ENCODE measurements around the gene OR56B1. TPM values are rescaled to one million over a fixed set of nuclear protein-coding genes. Genes with fewer than 3 reads are reported as not detected.
A peak's percentile ranks its signal among the peaks of the same experiment; 100 is the strongest.
"Not testable (repeated sequence)": the region's sequence is repeated elsewhere in the genome, so short reads cannot be mapped to it uniquely, and the experiment has no call there.

Gene OR56B1
- total RNA-seq, 2 experiments from 2014 or later = 0.14 to 0.17 TPM

GRCh38 chr11:5690216-5690615, 46.0 kb upstream of the OR56B1 start:
- H3K4me1 Mint-ChIP-seq (ENCODE audit: low read depth) = peaks cover 66% of the 10 kb centered on the region
- H3K27me3 Mint-ChIP-seq = no peaks in the 10 kb centered on the region
- TF ChIP-seq, protein P1, sequence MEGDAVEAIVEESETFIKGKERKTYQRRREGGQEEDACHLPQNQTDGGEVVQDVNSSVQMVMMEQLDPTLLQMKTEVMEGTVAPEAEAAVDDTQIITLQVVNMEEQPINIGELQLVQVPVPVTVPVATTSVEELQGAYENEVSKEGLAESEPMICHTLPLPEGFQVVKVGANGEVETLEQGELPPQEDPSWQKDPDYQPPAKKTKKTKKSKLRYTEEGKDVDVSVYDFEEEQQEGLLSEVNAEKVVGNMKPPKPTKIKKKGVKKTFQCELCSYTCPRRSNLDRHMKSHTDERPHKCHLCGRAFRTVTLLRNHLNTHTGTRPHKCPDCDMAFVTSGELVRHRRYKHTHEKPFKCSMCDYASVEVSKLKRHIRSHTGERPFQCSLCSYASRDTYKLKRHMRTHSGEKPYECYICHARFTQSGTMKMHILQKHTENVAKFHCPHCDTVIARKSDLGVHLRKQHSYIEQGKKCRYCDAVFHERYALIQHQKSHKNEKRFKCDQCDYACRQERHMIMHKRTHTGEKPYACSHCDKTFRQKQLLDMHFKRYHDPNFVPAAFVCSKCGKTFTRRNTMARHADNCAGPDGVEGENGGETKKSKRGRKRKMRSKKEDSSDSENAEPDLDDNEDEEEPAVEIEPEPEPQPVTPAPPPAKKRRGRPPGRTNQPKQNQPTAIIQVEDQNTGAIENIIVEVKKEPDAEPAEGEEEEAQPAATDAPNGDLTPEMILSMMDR (IDR thresholded peaks at IDR 0.05) = no peak
- DNase-seq = peak in 2 of 14 experiments; percentile 13 to 15
- Histone ChIP-seq H3K36me3 (ENCODE audit: insufficient read depth, low read length) (peaks cover 11% of the 10 kb centered on the region), H3K4me3 (ENCODE audit: low read length) (peak overlapping the region; percentile 72), H3K27ac (ENCODE audit: low read depth in 1 of 2, low read length in 2 of 2) (peak overlapping the region; percentile 77 to 78), H3K27me3 (ENCODE audit: control insufficient read depth in 1 of 2, insufficient read depth in 2 of 2, low read length in 2 of 2) (no peaks in the 10 kb centered on the region), H3K9me3 (ENCODE audit: control insufficient read depth in 1 of 2, insufficient read depth in 1 of 2, low read length in 2 of 2) (no peaks in the 10 kb centered on the region), H3K4me1 (ENCODE audit: insufficient read depth, low read length) (peaks cover 44% of the 10 kb centered on the region)
- H3K36me3 Mint-ChIP-seq (ENCODE audit: low read depth) = peaks cover 48% of the 10 kb centered on the region
- H3K4me3 Mint-ChIP-seq = peak overlapping the region; percentile 92
- ATAC-seq (ENCODE audit: poor library complexity) = no peak
- ChIA-PET CTCF (no interaction called here), POLR2A (interaction anchor here (0.9 to 2.5 kb wide), 10 partner anchors 8 to 792 kb away, joined by 3 to 19 read pairs (median 5); partner anchors contain the start of genes ARFIP2, TIMM10B and TRIM34)
- H3K27ac Mint-ChIP-seq = peak overlapping the region; percentile 91
- intact Hi-C loops (cut with DNase I, micrococcal nuclease) = loop anchor here (10.0 kb wide), 3 partner anchors 545 to 1085 kb away; partner anchors contain the start of genes CNGA4 (in 1 of the 2), FHIP1B (in 1 of the 2) and TRIM68 (in 1 of the 2)
- H3K9me3 Mint-ChIP-seq = no peaks in the 10 kb centered on the region

DNA sequence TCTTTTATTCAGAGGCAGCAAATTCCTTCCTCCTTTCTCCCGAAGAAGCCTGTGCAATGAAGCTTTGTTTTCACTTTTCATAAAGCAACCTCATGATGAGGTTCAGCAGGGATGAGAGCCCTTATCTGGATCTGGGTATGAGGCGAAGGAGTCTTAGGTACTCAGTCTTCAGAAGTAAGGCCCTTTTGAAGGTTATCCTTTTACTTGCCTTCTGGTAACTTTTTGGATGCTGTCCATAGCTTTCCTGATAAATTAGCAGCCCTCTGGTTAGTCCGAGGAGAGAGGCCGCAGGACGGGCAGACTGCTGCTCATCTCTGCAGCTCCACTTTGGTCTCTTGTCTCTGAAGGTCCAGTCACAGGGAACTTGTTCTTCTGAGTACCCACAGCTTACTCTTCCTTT, 45.5 kb upstream of the OR56B1 start:
- TF ChIP-seq, protein P1 (IDR thresholded peaks at IDR 0.05) = no peak
- POLR2A ChIA-PET = interaction anchor here (0.9 to 2.5 kb wide), 7 partner anchors 10 to 63 kb away, joined by 3 to 19 read pairs (median 5); partner anchors contain the start of gene OR56B1
- Histone ChIP-seq H3K27me3 (ENCODE audit: control insufficient read depth in 1 of 2, insufficient read depth in 2 of 2, low read length in 2 of 2) (no peaks in the 10 kb centered on the region), H3K4me1 (ENCODE audit: insufficient read depth, low read length) (peaks cover 43% of the 10 kb centered on the region), H3K4me3 (ENCODE audit: low read length) (peak overlapping the region; percentile 72), H3K27ac (ENCODE audit: low read depth in 1 of 2, low read length in 2 of 2) (peak overlapping the region; percentile 77 to 78), H3K36me3 (ENCODE audit: insufficient read depth, low read length) (peaks cover 13% of the 10 kb centered on the region), H3K9me3 (ENCODE audit: control insufficient read depth in 1 of 2, insufficient read depth in 1 of 2, low read length in 2 of 2) (no peaks in the 10 kb centered on the region)
- ATAC-seq (ENCODE audit: poor library complexity) (no peak), DNase-seq (peak in 2 of 14 experiments; percentile 21 to 26)
- Mint-ChIP-seq H3K4me3 (peak overlapping the region; percentile 92), H3K36me3 (ENCODE audit: low read depth) (peaks cover 53% of the 10 kb centered on the region), H3K27ac (peak overlapping the region; percentile 91), H3K9me3 (no peaks in the 10 kb centered on the region), H3K4me1 (ENCODE audit: low read depth) (peaks cover 69% of the 10 kb centered on the region), H3K27me3 (no peaks in the 10 kb centered on the region)
- CTCF ChIA-PET = no interaction called here
- intact Hi-C loops (cut with DNase I, micrococcal nuclease) = loop anchor here (10.0 kb wide), 3 partner anchors 544 to 1086 kb away; partner anchors contain the start of genes CNGA4 (in 1 of the 2), FHIP1B (in 1 of the 2) and TRIM68 (in 1 of the 2)

- H3K27me3 ChIP-seq (ENCODE audit: control insufficient read depth in 1 of 2, insufficient read depth in 2 of 2, low read length in 2 of 2); H3K9me3 ChIP-seq (ENCODE audit: control insufficient read depth in 1 of 2, insufficient read depth in 1 of 2, low read length in 2 of 2); H3K9me3 Mint-ChIP-seq; CTCF ChIA-PET; H3K27me3 Mint-ChIP-seq: not testable (repeated sequence)
- DNase-seq (peak in 3 of 14 experiments; percentile 14 to 22 (median 20)), ATAC-seq (ENCODE audit: poor library complexity) (peak; percentile 26)
- Mint-ChIP-seq H3K27ac (peak overlapping the region; percentile 91), H3K4me3 (peak overlapping the region; percentile 92), H3K4me1 (ENCODE audit: low read depth) (peaks cover 72% of the 10 kb centered on the region), H3K36me3 (ENCODE audit: low read depth) (peaks cover 59% of the 10 kb centered on the region)
- peak overlapping the region; percentile 72 for H3K4me3 ChIP-seq (ENCODE audit: low read length)
- peaks cover 19% of the 10 kb centered on the region for H3K36me3 ChIP-seq (ENCODE audit: insufficient read depth, low read length)
- intact Hi-C loops (cut with DNase I, micrococcal nuclease) = loop anchor here (10.0 kb wide), 3 partner anchors 543 to 1087 kb away; partner anchors contain the start of genes CNGA4 (in 1 of the 2), FHIP1B (in 1 of the 2) and TRIM68 (in 1 of the 2)
- POLR2A ChIA-PET = interaction anchor here (0.6 to 2.5 kb wide), 4 partner anchors 10 to 45 kb away, joined by 3 to 17 read pairs (median 6); partner anchors contain the start of gene OR56B1
- peak overlapping the region; percentile 77 to 78 for H3K27ac ChIP-seq (ENCODE audit: low read depth in 1 of 2, low read length in 2 of 2)
- peaks cover 42% of the 10 kb centered on the region for H3K4me1 ChIP-seq (ENCODE audit: insufficient read depth, low read length)
Observed at GRCh38 chr11:5691238-5691963, 44.8 kb upstream of the OR56B1 start.

All from CD4-positive, alpha-beta T cell (primary cell).